PC-9 (cell line): ENCODE results near the gene SH3BGRL3.

Experiments
- EZH2 ChIP-seq: fragments of 200-600 bp; sonication (generic); IDR thresholded peaks from 2 replicates; pipeline ENCODE4 v1.8.0; 2017; ENCODE audit warnings: antibody characterized with exemption, low read depth
- TF ChIP-seq, protein P1 (sequence below): fragments of 200-600 bp; sonication (generic); conservative IDR thresholded peaks from 2 replicates; pipeline ENCODE4 v1.6.1; 2017; ENCODE audit warnings: mixed run types, antibody characterized with exemption, mild to moderate bottlenecking, moderate library complexity

DNA sequence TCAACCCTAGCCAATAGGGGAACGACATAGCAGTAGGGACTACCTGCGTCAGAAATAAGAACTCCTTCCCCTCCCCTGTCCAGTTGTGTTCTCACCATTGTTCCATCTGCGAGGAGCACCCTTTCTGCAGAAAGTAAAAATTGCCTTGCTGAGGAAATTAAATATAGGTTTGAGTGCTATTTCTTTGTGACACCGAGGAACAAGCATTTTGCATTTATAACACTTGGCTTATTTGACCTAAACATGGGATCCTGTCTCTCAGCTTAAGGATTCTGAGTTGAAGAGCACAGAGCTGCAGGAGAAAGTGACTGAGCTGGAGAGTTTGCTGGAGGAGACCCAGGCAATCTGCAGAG, 10.7 kb upstream of the SH3BGRL3 start:
- no peak for TF ChIP-seq EZH2
- TF ChIP-seq, protein P1, sequence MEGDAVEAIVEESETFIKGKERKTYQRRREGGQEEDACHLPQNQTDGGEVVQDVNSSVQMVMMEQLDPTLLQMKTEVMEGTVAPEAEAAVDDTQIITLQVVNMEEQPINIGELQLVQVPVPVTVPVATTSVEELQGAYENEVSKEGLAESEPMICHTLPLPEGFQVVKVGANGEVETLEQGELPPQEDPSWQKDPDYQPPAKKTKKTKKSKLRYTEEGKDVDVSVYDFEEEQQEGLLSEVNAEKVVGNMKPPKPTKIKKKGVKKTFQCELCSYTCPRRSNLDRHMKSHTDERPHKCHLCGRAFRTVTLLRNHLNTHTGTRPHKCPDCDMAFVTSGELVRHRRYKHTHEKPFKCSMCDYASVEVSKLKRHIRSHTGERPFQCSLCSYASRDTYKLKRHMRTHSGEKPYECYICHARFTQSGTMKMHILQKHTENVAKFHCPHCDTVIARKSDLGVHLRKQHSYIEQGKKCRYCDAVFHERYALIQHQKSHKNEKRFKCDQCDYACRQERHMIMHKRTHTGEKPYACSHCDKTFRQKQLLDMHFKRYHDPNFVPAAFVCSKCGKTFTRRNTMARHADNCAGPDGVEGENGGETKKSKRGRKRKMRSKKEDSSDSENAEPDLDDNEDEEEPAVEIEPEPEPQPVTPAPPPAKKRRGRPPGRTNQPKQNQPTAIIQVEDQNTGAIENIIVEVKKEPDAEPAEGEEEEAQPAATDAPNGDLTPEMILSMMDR, result no peak
